MCF 10A (cell line): Measurements from ENCODE around the gene SFXN3. TPM values are rescaled to one million over a fixed set of nuclear protein-coding genes. Genes with fewer than 3 reads are reported as not detected.

Source experiments
- BruUV-seq: library from RNA; stranded (reverse); fragments of 400-500 nt; replicated peaks from 2 replicates; lab custom pipeline; 2021; lab: Mats Ljungman, UMichigan
- CTCF ChIA-PET: fragments of 300-600 bp; sonication (Branson Sonifier 250); formaldehyde crosslinking; extraction: SDS; loops from one replicate; lab custom pipeline; 2021; ENCODE audit warnings: antibody characterized with exemption, inconsistent platforms; lab: Yijun Ruan, JAX
- POLR2A ChIA-PET: fragments of 300-600, 350-650 bp; sonication (Branson Sonifier 250); formaldehyde crosslinking; extraction: SDS; loops from one replicate; lab custom pipeline; 2020; ENCODE audit warnings: antibody characterized with exemption, inconsistent platforms; lab: Yijun Ruan, JAX
- DNase-seq: peaks from one replicate; pipeline ENCODE4 v3.0.0-alpha.2; 2018; ENCODE audit not compliant: unreplicated experiment
- H3K27ac Mint-ChIP-seq: one replicate; pipeline ENCODE4 v1.8.0; 2022; ENCODE audit warnings: mild to moderate bottlenecking, low read depth, mixed read lengths; ENCODE audit not compliant: unreplicated experiment
- H3K27me3 Mint-ChIP-seq: one replicate; pipeline ENCODE4 v1.8.0; 2022; ENCODE audit warnings: mixed read lengths; ENCODE audit not compliant: insufficient read depth, unreplicated experiment
- H3K36me3 Mint-ChIP-seq: one replicate; pipeline ENCODE4 v1.8.0; 2022; ENCODE audit warnings: mild to moderate bottlenecking, moderate library complexity, mixed read lengths; ENCODE audit not compliant: insufficient read depth, unreplicated experiment
- H3K4me1 Mint-ChIP-seq: one replicate; pipeline ENCODE4 v1.8.0; 2022; ENCODE audit warnings: mixed read lengths; ENCODE audit not compliant: insufficient read depth, unreplicated experiment
- H3K4me3 Mint-ChIP-seq: one replicate; pipeline ENCODE4 v1.8.0; 2022; ENCODE audit warnings: mild to moderate bottlenecking, moderate library complexity, mixed read lengths; ENCODE audit not compliant: unreplicated experiment
- H3K9me3 Mint-ChIP-seq: one replicate; pipeline ENCODE4 v1.8.0; 2022; ENCODE audit warnings: mixed read lengths; ENCODE audit not compliant: unreplicated experiment
- intact Hi-C: fragments of 100-400 bp; cut with micrococcal nuclease; formaldehyde crosslinking; loops from 2 replicates; pipeline ENCODE4 v1.14.1; 2022
- total RNA-seq: library from RNA; stranded (reverse); gene quantifications from 2 replicates; pipeline ENCODE4 v1.2.3, GENCODE V29; 2022
- TF ChIP-seq, protein P1 (sequence below): fragments of 200-600 bp; IDR thresholded peaks from one replicate; pipeline ENCODE4 v1.8.0; 2022; ENCODE audit warnings: antibody characterized with exemption, mild to moderate bottlenecking; ENCODE audit not compliant: unreplicated experiment

The SFXN3 gene
- total RNA-seq, 1 experiment from 2014 or later = 39.4 TPM

DNA sequence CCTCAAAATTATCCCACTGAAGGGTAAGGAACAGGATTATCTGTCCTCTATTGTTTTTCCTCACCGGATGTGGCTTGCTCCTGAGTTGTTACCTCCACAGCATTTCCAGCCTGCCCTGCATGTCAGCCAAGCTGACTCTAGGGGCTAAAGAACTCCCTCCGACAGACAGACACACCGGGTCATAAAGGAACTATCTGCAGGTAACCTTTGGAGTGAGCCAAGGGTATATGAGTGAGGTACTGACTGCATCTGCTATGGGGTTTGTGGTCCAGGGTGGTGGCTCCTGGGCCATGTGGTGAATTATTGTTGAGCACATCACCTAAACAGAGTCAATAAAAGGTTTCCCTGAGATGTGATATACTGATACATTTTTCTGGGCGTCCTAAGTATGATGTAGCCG is 23.8 kb downstream of the SFXN3 start:
- H3K9me3 Mint-ChIP-seq = no peaks in the 10 kb centered on the region
- no peaks in the 10 kb centered on the region for H3K36me3 Mint-ChIP-seq
- H3K27me3 Mint-ChIP-seq = no peaks in the 10 kb centered on the region
- DNase-seq = no peak
- peaks cover 14% of the 10 kb centered on the region for H3K4me1 Mint-ChIP-seq
- H3K27ac Mint-ChIP-seq = no peak overlapping the region
- CTCF ChIA-PET = interaction anchor here (1.7 to 13.2 kb wide), 3 partner anchors 13 to 87 kb away, joined by 10 to 234 read pairs (median 151); no protein-coding TSS in a partner anchor
- no TSS peak for BruUV-seq
- TF ChIP-seq, protein P1, sequence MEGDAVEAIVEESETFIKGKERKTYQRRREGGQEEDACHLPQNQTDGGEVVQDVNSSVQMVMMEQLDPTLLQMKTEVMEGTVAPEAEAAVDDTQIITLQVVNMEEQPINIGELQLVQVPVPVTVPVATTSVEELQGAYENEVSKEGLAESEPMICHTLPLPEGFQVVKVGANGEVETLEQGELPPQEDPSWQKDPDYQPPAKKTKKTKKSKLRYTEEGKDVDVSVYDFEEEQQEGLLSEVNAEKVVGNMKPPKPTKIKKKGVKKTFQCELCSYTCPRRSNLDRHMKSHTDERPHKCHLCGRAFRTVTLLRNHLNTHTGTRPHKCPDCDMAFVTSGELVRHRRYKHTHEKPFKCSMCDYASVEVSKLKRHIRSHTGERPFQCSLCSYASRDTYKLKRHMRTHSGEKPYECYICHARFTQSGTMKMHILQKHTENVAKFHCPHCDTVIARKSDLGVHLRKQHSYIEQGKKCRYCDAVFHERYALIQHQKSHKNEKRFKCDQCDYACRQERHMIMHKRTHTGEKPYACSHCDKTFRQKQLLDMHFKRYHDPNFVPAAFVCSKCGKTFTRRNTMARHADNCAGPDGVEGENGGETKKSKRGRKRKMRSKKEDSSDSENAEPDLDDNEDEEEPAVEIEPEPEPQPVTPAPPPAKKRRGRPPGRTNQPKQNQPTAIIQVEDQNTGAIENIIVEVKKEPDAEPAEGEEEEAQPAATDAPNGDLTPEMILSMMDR = no peak
- POLR2A ChIA-PET = interaction anchor here (0.9 to 5.9 kb wide), 4 partner anchors 11 to 26 kb away, joined by 3 to 71 read pairs (median 6); no protein-coding TSS in a partner anchor
- no peak overlapping the region for H3K4me3 Mint-ChIP-seq
- intact Hi-C loops = no loop called here

DNA sequence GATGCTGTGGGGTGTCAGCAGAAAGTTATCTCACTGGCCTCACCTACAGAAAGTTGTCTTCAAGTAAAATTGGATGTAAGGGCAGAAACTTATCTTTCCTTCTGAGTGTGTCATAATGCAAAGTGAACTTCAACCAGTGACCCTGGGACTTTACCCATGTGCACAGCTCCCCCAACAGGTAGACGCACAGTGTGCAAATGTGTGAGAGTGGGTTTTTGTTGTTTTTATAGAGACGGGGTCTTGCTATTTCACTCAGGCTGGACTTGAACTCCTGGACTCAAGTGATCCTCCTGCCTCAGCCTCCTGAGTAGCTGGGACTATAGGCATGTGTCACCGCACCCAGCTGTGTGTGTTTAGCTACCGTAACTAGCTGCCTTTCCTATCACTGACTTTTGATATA is 24.4 kb downstream of the SFXN3 start:
- ChIA-PET POLR2A (interaction anchor here (0.6 to 5.9 kb wide), 4 partner anchors 11 to 520 kb away, joined by 3 to 71 read pairs (median 8); partner anchors contain the start of gene HIF1AN), CTCF (interaction anchor here (0.6 to 13.2 kb wide), 8 partner anchors 12 to 87 kb away, joined by 3 to 234 read pairs (median 4); no protein-coding TSS in a partner anchor)
- Mint-ChIP-seq H3K4me1 (peaks cover 16% of the 10 kb centered on the region), H3K9me3 (no peaks in the 10 kb centered on the region), H3K36me3 (no peaks in the 10 kb centered on the region), H3K27ac (no peak overlapping the region), H3K4me3 (no peak overlapping the region), H3K27me3 (no peaks in the 10 kb centered on the region)
- intact Hi-C loops = no loop called here
- no TSS peak for BruUV-seq
- TF ChIP-seq, protein P1 = peak; percentile 11
- no peak for DNase-seq

DNA sequence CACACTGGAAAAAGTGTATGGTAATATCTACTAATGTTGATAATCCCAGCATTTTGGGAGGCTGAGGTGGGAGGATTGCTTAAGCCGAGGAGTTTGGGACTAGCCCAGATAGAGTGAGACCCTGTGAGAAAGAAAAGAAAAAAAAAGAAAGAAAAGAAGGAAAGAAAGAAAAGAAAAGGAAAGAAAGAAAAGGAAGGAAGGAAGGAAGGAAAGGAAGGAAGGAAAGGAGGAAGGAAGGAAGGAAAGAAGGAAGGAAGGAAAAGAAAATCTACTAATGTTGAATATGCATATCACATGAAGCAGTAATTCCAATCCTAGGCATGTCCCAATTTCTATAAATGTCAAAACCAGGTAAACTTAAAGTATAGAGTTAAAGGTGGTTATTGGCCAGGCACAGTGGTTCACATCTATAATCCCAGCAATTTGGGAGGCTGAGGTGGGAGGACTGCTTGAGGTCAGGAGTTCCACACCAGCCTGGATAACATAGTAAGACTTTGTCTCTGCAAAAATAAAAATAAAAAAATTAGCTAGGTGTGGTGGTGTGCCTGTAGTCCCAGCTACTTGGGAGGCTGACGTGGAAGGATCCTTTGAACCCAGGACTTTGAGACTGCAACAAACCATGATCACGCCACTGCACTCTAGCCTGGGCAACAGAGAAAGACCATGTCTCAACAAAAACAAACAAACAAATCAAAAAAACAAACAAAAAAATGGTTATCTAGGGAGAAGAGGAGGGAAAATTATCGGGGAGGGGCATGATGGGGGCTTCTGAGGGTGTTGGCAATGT is 25.5 kb downstream of the SFXN3 start:
- Mint-ChIP-seq H3K4me3 (no peak overlapping the region), H3K36me3 (no peaks in the 10 kb centered on the region), H3K9me3 (no peaks in the 10 kb centered on the region), H3K27me3 (no peaks in the 10 kb centered on the region), H3K27ac (peak overlapping the region; percentile 50), H3K4me1 (peaks cover 17% of the 10 kb centered on the region)
- POLR2A ChIA-PET = interaction anchor here (0.5 to 5.9 kb wide), 7 partner anchors 11 to 1930 kb away, joined by 3 to 71 read pairs (median 3); no protein-coding TSS in a partner anchor
- BruUV-seq = no TSS peak
- TF ChIP-seq, protein P1 = no peak
- CTCF ChIA-PET = interaction anchor here (1.0 to 13.2 kb wide), 5 partner anchors 11 to 39 kb away, joined by 3 to 234 read pairs (median 5); no protein-coding TSS in a partner anchor
- DNase-seq = no peak
- intact Hi-C loops = no loop called here
